BLaER1 treated with 17β-estradiol and CSF1 and Interleukin-3, amounts not matched to agents 10 nM and 100 nM (cell line): ENCODE measurements around the gene GPX4.
A peak's percentile ranks its signal among the peaks of the same experiment; 100 is the strongest.

ENCODE experiments used
- H3K27ac ChIP-seq, 11 experiments: shearing (Covaris generic); formaldehyde crosslinking; 2 replicates each; pipeline ENCODE4 v1.8.1; 2022
- H3K27me3 ChIP-seq, 11 experiments: shearing (Covaris generic); formaldehyde crosslinking; 2 replicates each; pipeline ENCODE4 v1.8.1; 2022
- H3K36me3 ChIP-seq, 11 experiments: shearing (Covaris generic); formaldehyde crosslinking; 2 replicates each; pipeline ENCODE4 v1.8.1; 2022
- H3K4me1 ChIP-seq, 10 experiments: shearing (Covaris generic); formaldehyde crosslinking; 2 replicates each; pipeline ENCODE4 v1.8.1; 2022
- H3K4me2 ChIP-seq, 11 experiments: shearing (Covaris generic); formaldehyde crosslinking; 2 replicates each; pipeline ENCODE4 v1.8.1; 2022
- H3K4me3 ChIP-seq, 10 experiments: shearing (Covaris generic); formaldehyde crosslinking; 2 replicates each; pipeline ENCODE4 v1.8.1; 2022
- H3K9ac ChIP-seq, 11 experiments: shearing (Covaris generic); formaldehyde crosslinking; 2 replicates each; pipeline ENCODE4 v1.8.1; 2022
- H3K9me3 ChIP-seq, 11 experiments: shearing (Covaris generic); formaldehyde crosslinking; replicated peaks in 1 of 11; 2 replicates each; pipeline ENCODE4 v1.8.1; 2022
- H4K20me1 ChIP-seq, 11 experiments: shearing (Covaris generic); formaldehyde crosslinking; 2 replicates each; pipeline ENCODE4 v1.8.1; 2022
- Cebpa-rat ChIP-seq, 11 experiments: shearing (Covaris generic); IDR thresholded peaks; 2 replicates each; pipeline ENCODE4 v1.8.1; 2022

GPX4 gene

DNA sequence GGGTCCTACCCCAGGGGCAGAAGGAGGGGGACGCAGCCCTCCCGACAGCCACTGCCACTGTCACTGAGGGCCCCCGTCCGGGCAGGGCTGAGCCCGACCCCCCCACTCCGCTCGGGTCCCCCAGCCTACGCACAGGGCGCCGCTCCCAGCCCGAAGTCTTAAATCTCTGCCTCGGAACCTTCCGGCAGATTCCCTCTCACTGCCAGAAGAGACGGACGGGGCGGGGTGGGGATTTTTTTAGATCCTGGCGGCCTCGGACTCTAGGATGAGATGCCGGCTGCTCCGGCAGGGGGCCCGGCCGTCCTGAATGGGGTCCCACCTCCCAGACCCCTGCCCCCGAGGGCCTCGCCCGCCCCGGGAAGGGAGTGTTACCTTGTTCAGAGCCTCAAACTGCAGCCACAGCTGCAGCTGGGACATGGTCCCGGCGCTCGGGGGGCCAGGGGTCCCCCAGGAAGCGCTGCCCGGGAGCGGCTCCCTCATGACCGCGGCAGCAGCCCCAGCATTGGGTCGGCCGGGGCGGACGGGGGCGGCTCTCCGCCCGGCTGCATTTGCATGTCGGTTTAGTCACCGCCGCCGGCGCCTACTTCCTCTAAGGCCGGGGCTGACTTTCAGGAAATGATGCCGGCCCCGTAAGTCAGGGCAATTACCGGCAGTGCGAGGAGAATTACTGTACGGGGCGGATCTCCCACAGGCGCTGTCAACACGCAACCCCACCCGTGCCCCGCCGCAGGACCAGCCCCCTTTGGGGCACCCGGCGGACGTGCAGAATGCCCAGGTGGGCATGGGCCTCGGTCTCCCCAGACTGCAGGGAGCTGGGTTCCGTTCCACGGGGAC is 28.1 kb downstream of the GPX4 start:
- Histone ChIP-seq H3K27ac (peak overlapping the region; percentile 75 to 90 (median 83)), H3K9ac (peak overlapping the region; percentile 73 to 96 (median 84)), H3K4me3 (peak overlapping the region; percentile 61 to 95 (median 70)), H3K27me3 (no peaks in the 10 kb centered on the region), H3K9me3 (peaks cover 0 to 8% (median 0%) of the 10 kb centered on the region in 11 experiments; a peak in 3 of 22 replicates), H4K20me1 (peaks cover 53 to 99% (median 88%) of the 10 kb centered on the region in 11 experiments), H3K4me1 (peaks cover 70 to 90% (median 78%) of the 10 kb centered on the region in 10 experiments), H3K4me2 (peak overlapping the region; percentile 91 to 100 (median 99)), H3K36me3 (peaks cover 16 to 65% (median 28%) of the 10 kb centered on the region in 11 experiments)
- no peak for TF ChIP-seq Cebpa-rat (IDR thresholded peaks at IDR 0.05)

DNA sequence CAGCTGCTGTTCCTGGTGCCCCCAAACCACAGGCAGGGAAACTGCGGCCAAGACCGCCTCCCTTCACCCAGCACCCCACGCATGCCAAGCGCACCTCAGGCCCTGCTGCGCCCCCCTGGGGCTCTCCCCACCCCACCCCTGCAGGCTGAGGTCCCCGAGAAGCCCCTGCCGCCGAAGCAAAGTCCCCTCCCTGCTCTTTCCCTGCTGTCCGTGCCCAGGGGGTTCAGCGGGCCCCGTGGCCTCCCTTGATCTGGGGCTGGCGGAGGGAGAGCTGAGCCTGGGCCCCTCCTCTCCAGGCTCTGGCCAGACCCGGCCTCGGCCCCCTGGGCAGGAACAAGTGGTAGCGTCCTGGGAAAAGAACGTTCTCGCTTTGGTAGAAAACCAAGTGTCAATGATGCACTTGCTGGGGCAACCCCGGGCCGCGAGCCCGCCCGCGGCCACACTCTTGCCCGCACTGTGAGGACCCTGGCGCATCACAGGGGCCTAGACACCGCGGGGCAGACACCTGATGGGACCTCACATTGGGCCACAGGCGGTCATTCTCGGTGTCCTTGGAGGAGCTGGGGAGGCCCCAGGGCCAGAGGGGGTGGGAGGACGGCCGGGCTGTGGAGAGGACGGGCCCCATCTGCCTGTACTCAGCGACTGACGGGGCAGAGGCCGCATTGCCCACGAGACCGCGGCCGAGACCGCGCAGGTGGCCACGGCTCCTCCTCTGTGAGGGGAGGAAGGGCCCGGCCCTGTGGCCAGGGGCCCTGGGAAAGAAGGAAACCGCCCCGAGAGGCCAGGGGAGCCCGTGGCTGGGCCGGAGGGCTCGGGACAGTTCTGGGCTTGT is 29.0 kb downstream of the GPX4 start:
- no peak for TF ChIP-seq Cebpa-rat (IDR thresholded peaks at IDR 0.05)
- Histone ChIP-seq H3K4me1 (peaks cover 67 to 83% (median 74%) of the 10 kb centered on the region in 10 experiments), H3K27me3 (no peaks in the 10 kb centered on the region), H3K36me3 (peaks cover 7 to 57% (median 19%) of the 10 kb centered on the region in 11 experiments; a peak in 21 of 22 replicates), H3K4me2 (peak overlapping the region; percentile 91 to 100 (median 99)), H4K20me1 (peaks cover 45 to 91% (median 80%) of the 10 kb centered on the region in 11 experiments), H3K27ac (peak overlapping the region; percentile 75 to 90 (median 83)), H3K4me3 (peak overlapping the region; percentile 61 to 95 (median 70)), H3K9ac (peak overlapping the region; percentile 73 to 96 (median 84)), H3K9me3 (peaks cover 0 to 8% (median 0%) of the 10 kb centered on the region in 11 experiments; a peak in 3 of 22 replicates)

DNA sequence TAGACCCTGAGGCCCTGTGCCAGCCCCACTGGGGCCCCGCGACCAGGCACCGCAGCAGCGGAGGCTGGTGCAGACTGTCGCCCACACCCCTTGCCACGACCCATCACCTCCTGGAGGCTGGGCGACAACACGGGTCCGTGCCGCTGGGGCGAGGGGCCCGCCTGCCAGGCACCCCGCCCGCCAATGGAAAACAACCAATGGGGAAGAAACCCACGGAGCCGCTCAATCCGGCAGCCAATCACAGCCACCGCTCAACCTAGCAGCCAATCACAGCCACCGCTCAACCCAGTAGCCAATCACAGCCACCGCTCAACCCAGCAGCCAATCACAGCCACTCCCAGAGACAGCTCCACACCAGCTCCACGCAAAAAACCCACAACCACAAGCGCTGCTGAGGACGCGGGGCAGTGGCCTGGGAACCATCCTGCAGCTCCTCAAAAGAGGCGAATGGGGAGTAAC is 29.7 kb downstream of the GPX4 start:
- H3K4me1 ChIP-seq = peaks cover 67 to 76% (median 72%) of the 10 kb centered on the region in 10 experiments
- peak overlapping the region; percentile 75 to 90 (median 83); a peak in 21 of 22 replicates for H3K27ac ChIP-seq
- peaks cover 3 to 52% (median 15%) of the 10 kb centered on the region in 11 experiments; a peak in 18 of 22 replicates for H3K36me3 ChIP-seq
- H3K9me3 ChIP-seq = peaks cover 0 to 8% (median 0%) of the 10 kb centered on the region in 11 experiments; a peak in 3 of 22 replicates
- no peaks in the 10 kb centered on the region for H3K27me3 ChIP-seq
- no peak for TF ChIP-seq Cebpa-rat (IDR thresholded peaks at IDR 0.05)
- peak overlapping the region in 5 of 10 experiments; percentile 66 to 93 (median 78); a peak in 7 of 20 replicates for H3K4me3 ChIP-seq
- H3K4me2 ChIP-seq = peak overlapping the region; percentile 91 to 100 (median 99)
- H4K20me1 ChIP-seq = peaks cover 42 to 88% (median 78%) of the 10 kb centered on the region in 11 experiments
- peak overlapping the region; percentile 73 to 96 (median 84); a peak in 19 of 22 replicates for H3K9ac ChIP-seq

DNA sequence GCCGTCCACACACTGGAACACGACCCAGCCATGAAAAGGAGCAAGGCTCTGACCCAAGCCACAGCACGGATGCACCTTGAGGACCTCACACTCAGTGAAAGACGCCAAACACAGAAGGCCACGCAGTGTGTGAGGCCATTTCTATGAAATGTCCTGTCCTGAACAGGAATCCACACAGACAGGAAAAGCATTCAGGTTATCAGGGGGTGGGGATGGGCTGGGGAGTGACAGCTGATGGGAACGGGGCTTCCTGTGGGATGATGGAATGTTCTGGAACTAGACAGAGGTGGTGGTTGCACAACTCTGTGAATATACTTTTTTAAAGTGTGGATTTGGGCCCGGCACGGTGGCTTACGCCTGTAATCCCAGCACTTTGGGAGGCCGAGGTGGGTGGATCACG is 30.6 kb downstream of the GPX4 start:
- Histone ChIP-seq H3K4me2 (peak overlapping the region in 10 of 11 experiments; percentile 91 to 100 (median 99); a peak in 16 of 22 replicates), H3K4me1 (peaks cover 61 to 71% (median 67%) of the 10 kb centered on the region in 10 experiments), H3K27me3 (no peaks in the 10 kb centered on the region), H3K9ac (no peak overlapping the region), H3K9me3 (peaks cover 0 to 8% (median 0%) of the 10 kb centered on the region in 11 experiments; a peak in 3 of 22 replicates), H3K27ac (peak overlapping the region in 3 of 11 experiments; percentile 88 to 90 (median 89); a peak in 3 of 22 replicates), H3K36me3 (peaks cover 5 to 52% (median 15%) of the 10 kb centered on the region in 11 experiments; a peak in 19 of 22 replicates), H3K4me3 (no peak overlapping the region), H4K20me1 (peaks cover 42 to 88% (median 78%) of the 10 kb centered on the region in 11 experiments)
- TF ChIP-seq Cebpa-rat (IDR thresholded peaks at IDR 0.05) = no peak

DNA sequence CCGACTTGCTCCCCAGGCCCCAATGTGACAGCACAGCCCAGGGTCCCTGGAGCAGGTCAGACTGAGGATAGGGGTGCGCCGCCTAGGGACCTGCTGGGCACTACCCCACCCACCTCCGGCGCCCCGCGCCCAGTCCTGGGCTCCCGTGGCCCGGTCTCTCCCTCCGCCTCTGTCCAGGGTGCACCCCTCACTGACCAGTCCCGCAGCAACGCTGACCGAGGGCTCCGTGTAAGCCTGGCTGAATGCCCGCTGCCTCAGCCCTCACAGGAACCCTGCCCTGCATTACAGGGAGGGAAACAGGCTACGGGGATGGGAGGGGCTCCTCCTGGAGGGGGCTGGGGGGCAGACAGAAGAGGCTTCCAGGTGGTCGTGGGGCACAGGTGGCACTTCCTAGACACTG is 31.7 kb downstream of the GPX4 start:
- Histone ChIP-seq H3K4me3 (no peak overlapping the region; a peak in 2 of 20 replicates), H3K4me1 (peaks cover 51 to 61% (median 57%) of the 10 kb centered on the region in 10 experiments), H3K9me3 (peaks cover 0 to 8% (median 0%) of the 10 kb centered on the region in 11 experiments; a peak in 4 of 22 replicates), H4K20me1 (peaks cover 34 to 84% (median 69%) of the 10 kb centered on the region in 11 experiments; a peak in 21 of 22 replicates), H3K27me3 (no peaks in the 10 kb centered on the region), H3K27ac (peak overlapping the region in 2 of 11 experiments; percentile 37 to 58; a peak in 3 of 22 replicates), H3K36me3 (peaks cover 5 to 50% (median 23%) of the 10 kb centered on the region in 11 experiments; a peak in 18 of 22 replicates), H3K4me2 (peak overlapping the region in 10 of 11 experiments; percentile 78 to 94 (median 85); a peak in 19 of 22 replicates), H3K9ac (peak overlapping the region in 8 of 11 experiments; percentile 17 to 68 (median 50); a peak in 9 of 22 replicates)
- no peak for TF ChIP-seq Cebpa-rat (IDR thresholded peaks at IDR 0.05)

DNA sequence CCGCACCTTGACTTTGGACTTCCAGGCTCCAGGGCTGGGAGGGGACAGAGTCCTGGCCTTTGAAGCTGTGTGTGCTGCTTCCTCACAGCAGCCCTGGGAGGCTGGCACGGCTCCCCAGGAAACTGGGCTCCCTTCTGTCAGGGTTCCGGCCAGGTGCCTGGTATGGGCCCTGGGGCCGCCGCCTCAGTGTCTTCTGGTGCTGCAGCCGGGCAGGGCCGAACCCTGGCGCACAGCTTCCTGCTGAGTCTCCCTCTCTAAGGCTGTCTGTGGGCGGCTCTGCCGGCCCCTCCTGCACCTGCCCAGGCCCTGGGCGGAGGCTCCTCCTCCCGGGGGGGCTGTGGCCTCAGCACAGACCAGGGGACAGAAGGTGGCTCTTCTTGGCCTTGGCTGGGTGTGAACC is 32.4 kb downstream of the GPX4 start:
- H3K4me2 ChIP-seq = peak overlapping the region; percentile 78 to 94 (median 85)
- H3K27me3 ChIP-seq = no peaks in the 10 kb centered on the region
- H3K4me3 ChIP-seq = peak overlapping the region in 4 of 10 experiments; percentile 15 to 37 (median 24); a peak in 5 of 20 replicates
- TF ChIP-seq Cebpa-rat (IDR thresholded peaks at IDR 0.05) = no peak
- H4K20me1 ChIP-seq = peaks cover 34 to 82% (median 65%) of the 10 kb centered on the region in 11 experiments; a peak in 21 of 22 replicates
- peaks cover 49 to 63% (median 53%) of the 10 kb centered on the region in 10 experiments for H3K4me1 ChIP-seq
- H3K27ac ChIP-seq = peak overlapping the region in 9 of 11 experiments; percentile 26 to 64 (median 34); a peak in 13 of 22 replicates
- peaks cover 5 to 57% (median 28%) of the 10 kb centered on the region in 11 experiments; a peak in 18 of 22 replicates for H3K36me3 ChIP-seq
- H3K9me3 ChIP-seq = peaks cover 0 to 14% (median 0%) of the 10 kb centered on the region in 11 experiments; a peak in 4 of 22 replicates
- peak overlapping the region; percentile 23 to 68 (median 48); a peak in 17 of 22 replicates for H3K9ac ChIP-seq

DNA sequence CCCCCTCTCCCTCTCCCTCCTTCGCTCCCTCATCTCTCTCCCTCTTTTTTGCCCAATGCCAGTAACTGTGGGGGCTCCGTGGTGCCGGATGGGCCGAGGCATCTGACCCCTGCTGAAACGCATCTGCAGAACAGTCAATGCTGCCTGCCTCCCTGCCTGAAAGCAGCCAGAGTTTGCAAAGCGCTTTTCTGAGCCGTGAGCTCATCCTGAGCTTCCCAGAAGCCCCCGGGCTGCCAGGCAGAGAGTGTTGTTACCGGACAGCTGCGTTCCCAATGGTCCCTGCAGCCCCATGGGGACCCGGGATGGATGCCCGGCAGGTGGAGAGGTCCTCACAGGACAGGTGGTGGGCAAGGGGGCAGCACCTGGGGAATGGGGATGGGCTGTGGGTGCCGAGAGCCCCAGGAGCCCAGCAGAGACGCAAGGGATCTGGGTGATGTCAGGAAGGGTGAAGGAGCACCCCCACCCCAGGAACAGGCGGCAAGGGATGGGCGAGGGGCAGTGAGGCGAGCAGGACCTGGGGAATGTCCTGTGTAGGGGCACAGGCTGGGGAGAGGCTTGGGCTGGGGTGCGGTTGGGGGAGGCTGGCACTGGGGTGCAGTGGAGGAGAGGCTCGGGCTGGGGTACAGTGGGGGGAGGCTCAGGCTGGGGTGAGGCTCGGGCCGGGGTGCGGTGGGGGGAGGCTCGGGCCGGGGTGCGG is 33.0 kb downstream of the GPX4 start:
- H4K20me1 ChIP-seq = peaks cover 37 to 82% (median 63%) of the 10 kb centered on the region in 11 experiments; a peak in 21 of 22 replicates
- no peak for TF ChIP-seq Cebpa-rat (IDR thresholded peaks at IDR 0.05)
- H3K4me2 ChIP-seq = peak overlapping the region; percentile 78 to 94 (median 85)
- peaks cover 7 to 62% (median 33%) of the 10 kb centered on the region in 11 experiments; a peak in 19 of 22 replicates for H3K36me3 ChIP-seq
- H3K4me3 ChIP-seq = peak overlapping the region in 4 of 10 experiments; percentile 15 to 37 (median 24); a peak in 5 of 20 replicates
- H3K27ac ChIP-seq = peak overlapping the region in 9 of 11 experiments; percentile 14 to 64 (median 34); a peak in 11 of 22 replicates
- peak overlapping the region; percentile 23 to 68 (median 48); a peak in 15 of 22 replicates for H3K9ac ChIP-seq
- H3K4me1 ChIP-seq = peaks cover 43 to 66% (median 48%) of the 10 kb centered on the region in 10 experiments
- H3K9me3 ChIP-seq = peaks cover 0 to 16% (median 0%) of the 10 kb centered on the region in 11 experiments; a peak in 4 of 22 replicates
- H3K27me3 ChIP-seq = no peaks in the 10 kb centered on the region
